T-cell (primary cell): Measurements from ENCODE around the gene AP1S3. TPM values are rescaled to one million over a fixed set of nuclear protein-coding genes. Genes with fewer than 3 reads are reported as not detected.

ENCODE experiments used
- ATAC-seq, 4 experiments: fragments of 200-7000 bp in 3 of 4; fragments of 150-1000 bp in 1 of 4; cut with Tn5 transposase; replicated peaks in 1 of 4; 1 replicate in 3 of 4; 2 replicates in 1 of 4; pipeline ENCODE4 v1.10.0; 2021; ENCODE audit warnings: moderate library complexity in 3 of 4, mild to moderate bottlenecking in 2 of 4, moderate number of reproducible peaks in 1 of 4
- CTCF ChIA-PET, 2 donors: fragments of 300-600 bp; sonication (Branson Sonifier 250); formaldehyde crosslinking; loops; one replicate each; lab custom pipeline; 2022; ENCODE audit warnings: antibody characterized with exemption in 2 of 2; lab: Charles Lee
- POLR2A ChIA-PET, 2 donors: fragments of 300-600 bp; sonication (Branson Sonifier 250); formaldehyde crosslinking; loops; one replicate each; lab custom pipeline; 2022; ENCODE audit warnings: antibody characterized with exemption in 2 of 2; lab: Charles Lee
- DNase-seq, 35 experiments: peaks; one replicate each; pipeline versions ENCODE4 v3.0.0 to v3.0.0-alpha.2; 2013 to 2023
- H3K27ac ChIP-seq: one replicate; pipeline ENCODE4 v1.5.1; 2013; ENCODE audit warnings: low read length
- H3K27me3 ChIP-seq, 2 experiments: replicated peaks in 1 of 2; 1 replicate in 1 of 2; 2 replicates in 1 of 2; pipeline versions ENCODE4 v1.6.1 to v1.7.0; 2013; ENCODE audit warnings: low read length in 1 of 2, mixed read lengths in 1 of 2; ENCODE audit not compliant: control insufficient read depth in 2 of 2, insufficient read depth in 2 of 2; ENCODE audit errors: extremely low read depth in 1 of 2
- H3K36me3 ChIP-seq, 2 donors: 1 replicate in 1 of 2; 2 replicates in 1 of 2; pipeline versions ENCODE4 v1.6.1 to v1.7.0; 2013; ENCODE audit warnings: low read length in 1 of 2; ENCODE audit not compliant: control insufficient read depth in 2 of 2, insufficient read depth in 1 of 2; ENCODE audit errors: extremely low read depth in 1 of 2
- H3K4me1 ChIP-seq, 2 experiments: 1 replicate in 1 of 2; 2 replicates in 1 of 2; pipeline versions ENCODE4 v1.6.1 to v1.7.0; 2013; ENCODE audit warnings: low read length in 2 of 2, mixed read lengths in 1 of 2; ENCODE audit not compliant: insufficient read depth in 2 of 2, control insufficient read depth in 1 of 2; ENCODE audit errors: extremely low read depth in 1 of 2
- H3K4me3 ChIP-seq, 2 donors: 1 replicate in 1 of 2; 2 replicates in 1 of 2; pipeline versions ENCODE4 v1.5.1 to v1.7.0; 2013; ENCODE audit warnings: mild to moderate bottlenecking in 2 of 2, low read length in 1 of 2, moderate library complexity in 1 of 2; ENCODE audit not compliant: control insufficient read depth in 1 of 2; ENCODE audit errors: extremely low read depth in 1 of 2
- H3K9me3 ChIP-seq: 2 replicates; pipeline ENCODE4 v1.7.0; 2013
- H3K27ac Mint-ChIP-seq, 2 donors: one replicate each; pipeline ENCODE4 v1.8.0; 2020 to 2021; ENCODE audit warnings: mild to moderate bottlenecking in 2 of 2, mixed read lengths in 2 of 2
- H3K27me3 Mint-ChIP-seq, 2 donors: one replicate each; pipeline ENCODE4 v1.8.0; 2021 to 2022; ENCODE audit warnings: mixed read lengths in 2 of 2
- H3K36me3 Mint-ChIP-seq: one replicate; pipeline ENCODE4 v1.8.0; 2021; ENCODE audit warnings: mixed read lengths
- H3K4me1 Mint-ChIP-seq, 3 donors: one replicate each; pipeline ENCODE4 v1.8.0; 2020 to 2022; ENCODE audit warnings: mixed read lengths in 3 of 3, mild to moderate bottlenecking in 1 of 3
- H3K4me3 Mint-ChIP-seq, 3 donors: one replicate each; pipeline ENCODE4 v1.8.0; 2020 to 2022; ENCODE audit warnings: mild to moderate bottlenecking in 3 of 3, mixed read lengths in 3 of 3, moderate library complexity in 3 of 3
- H3K9me3 Mint-ChIP-seq, 3 donors: one replicate each; pipeline ENCODE4 v1.8.0; 2020 to 2022; ENCODE audit warnings: mixed read lengths in 3 of 3
- WGBS: methylation state at CpG from one replicate; pipeline ENCODE4 v1.1.5; 2013; ENCODE audit warnings: missing lambda C conversion rate; ENCODE audit not compliant: insufficient coverage; 5-methylcytosine and 5-hydroxymethylcytosine counted together
- total RNA-seq, 35 experiments: library from RNA in 6 of 35; stranded (reverse) in 6 of 35; fragments of 120-200 nt in 1 of 35; gene quantifications; one replicate each; pipeline versions ENCODE4 v1.2.1 to v1.2.4 and lab custom pipeline; 2013 to 2026

The AP1S3 gene
- total RNA-seq, 5 donors from 2014 or later (not counting 1 experiment from before 2014, with no cell fraction given) = 1.4 to 2.9 (median 1.8) TPM

GRCh38 chr2:223779877-223780276, 57.5 kb downstream of the AP1S3 start:
- POLR2A ChIA-PET = interaction anchor here in 1 of 2 donors (0.8 kb wide), 1 partner anchor 12 kb away, joined by 3 read pairs; no protein-coding TSS in a partner anchor
- Mint-ChIP-seq H3K4me3 (no peak overlapping the region), H3K9me3 (no peaks in the 10 kb centered on the region), H3K4me1 (no peaks in the 10 kb centered on the region), H3K27me3 (peaks cover 0 to 3% of the 10 kb centered on the region in 2 donors), H3K36me3 (peaks cover 16% of the 10 kb centered on the region), H3K27ac (no peak overlapping the region)
- no peaks in the 10 kb centered on the region for H3K9me3 ChIP-seq
- no peak overlapping the region for H3K27ac ChIP-seq
- ATAC-seq (peak in 3 of 4 experiments; percentile 17 to 54 (median 19)), DNase-seq (peak in 26 of 35 experiments; percentile 3 to 62 (median 12))
- no peak overlapping the region for H3K4me3 ChIP-seq
- no peaks in the 10 kb centered on the region for H3K4me1 ChIP-seq
- H3K36me3 ChIP-seq = no peaks in the 10 kb centered on the region
- WGBS = 53% methylated on average over 3 of the region's 7 CpGs
- CTCF ChIA-PET = interaction anchor here in 1 of 2 donors (0.6 kb wide), 1 partner anchor 16 kb away, joined by 3 read pairs; no protein-coding TSS in a partner anchor
- H3K27me3 ChIP-seq = no peaks in the 10 kb centered on the region

- no peaks in the 10 kb centered on the region for H3K9me3 ChIP-seq
- no peak for ATAC-seq
- no peak overlapping the region for H3K4me3 ChIP-seq
- Mint-ChIP-seq H3K9me3 (no peaks in the 10 kb centered on the region), H3K4me3 (no peak overlapping the region), H3K4me1 (no peaks in the 10 kb centered on the region), H3K27ac (no peak overlapping the region), H3K27me3 (no peaks in the 10 kb centered on the region), H3K36me3 (peaks cover 23% of the 10 kb centered on the region)
- H3K4me1 ChIP-seq = no peaks in the 10 kb centered on the region
- 86% methylated on average over 1 of the region's 8 CpGs for WGBS
- POLR2A ChIA-PET = no interaction called here
- CTCF ChIA-PET = no interaction called here
- no peak overlapping the region for H3K27ac ChIP-seq
- H3K36me3 ChIP-seq = no peaks in the 10 kb centered on the region
- DNase-seq = no peak
- H3K27me3 ChIP-seq = no peaks in the 10 kb centered on the region
These were observed 63.2 kb downstream of the AP1S3 start for GRCh38 chr2:223774193-223774592.

- no peaks in the 10 kb centered on the region for H3K9me3 Mint-ChIP-seq
- POLR2A ChIA-PET = interaction anchor here in 1 of 2 donors (0.7 kb wide), 1 partner anchor 12 kb away, joined by 3 read pairs; no protein-coding TSS in a partner anchor
- no peak for ATAC-seq
These were observed 65.0 kb downstream of the AP1S3 start for GRCh38 chr2:223772363-223772762.

GRCh38 chr2:223771475-223771874, 65.9 kb downstream of the AP1S3 start:
- WGBS = no CpG with 5 or more reads among the region's 4 CpGs
- ChIA-PET POLR2A (no interaction called here), CTCF (interaction anchor here in 1 of 2 donors (0.7 kb wide), 1 partner anchor 9 kb away, joined by 11 read pairs; no protein-coding TSS in a partner anchor)

More at GRCh38 chr2:223772363-223772762, 65.0 kb downstream of the AP1S3 start:
- no peak overlapping the region for H3K27ac ChIP-seq
- WGBS = no CpG with 5 or more reads among the region's 3 CpGs
- H3K4me1 Mint-ChIP-seq = peaks cover 0 to 3% (median 2%) of the 10 kb centered on the region in 3 donors
- no peaks in the 10 kb centered on the region for H3K4me1 ChIP-seq
- no peaks in the 10 kb centered on the region for H3K27me3 Mint-ChIP-seq
- peaks cover 25% of the 10 kb centered on the region for H3K36me3 Mint-ChIP-seq
- H3K4me3 ChIP-seq = no peak overlapping the region
- H3K27ac Mint-ChIP-seq = no peak overlapping the region
- no peaks in the 10 kb centered on the region for H3K9me3 ChIP-seq
- no peaks in the 10 kb centered on the region for H3K27me3 ChIP-seq
- no peaks in the 10 kb centered on the region for H3K36me3 ChIP-seq
- CTCF ChIA-PET = interaction anchor here in 1 of 2 donors (1.1 kb wide), 1 partner anchor 26 kb away, joined by 3 read pairs; no protein-coding TSS in a partner anchor
- H3K4me3 Mint-ChIP-seq = no peak overlapping the region
- DNase-seq = no peak

GRCh38 chr2:223768179-223768578, 69.2 kb downstream of the AP1S3 start:
- no peak overlapping the region for H3K27ac Mint-ChIP-seq
- no peaks in the 10 kb centered on the region for H3K27me3 Mint-ChIP-seq
- ChIA-PET CTCF (no interaction called here), POLR2A (no interaction called here)
- peaks cover 0 to 3% (median 0%) of the 10 kb centered on the region in 3 donors for H3K9me3 Mint-ChIP-seq
- H3K36me3 Mint-ChIP-seq = peaks cover 8% of the 10 kb centered on the region
- Histone ChIP-seq H3K27ac (no peak overlapping the region), H3K9me3 (no peaks in the 10 kb centered on the region), H3K36me3 (no peaks in the 10 kb centered on the region), H3K4me3 (no peak overlapping the region), H3K4me1 (no peaks in the 10 kb centered on the region), H3K27me3 (no peaks in the 10 kb centered on the region)
- peaks cover 0 to 3% (median 2%) of the 10 kb centered on the region in 3 donors for H3K4me1 Mint-ChIP-seq
- 93% methylated on average over 2 of the region's 3 CpGs for WGBS
- ATAC-seq (no peak), DNase-seq (no peak)
- no peak overlapping the region for H3K4me3 Mint-ChIP-seq

More at GRCh38 chr2:223771475-223771874, 65.9 kb downstream of the AP1S3 start:
- Mint-ChIP-seq H3K4me3 (no peak overlapping the region), H3K27me3 (no peaks in the 10 kb centered on the region), H3K9me3 (peaks cover 0 to 3% (median 0%) of the 10 kb centered on the region in 3 donors), H3K27ac (no peak overlapping the region), H3K4me1 (peaks cover 0 to 3% (median 2%) of the 10 kb centered on the region in 3 donors), H3K36me3 (peaks cover 29% of the 10 kb centered on the region)
- ATAC-seq (no peak), DNase-seq (no peak)
- Histone ChIP-seq H3K36me3 (no peaks in the 10 kb centered on the region), H3K4me1 (no peaks in the 10 kb centered on the region), H3K27me3 (no peaks in the 10 kb centered on the region), H3K4me3 (no peak overlapping the region), H3K9me3 (no peaks in the 10 kb centered on the region), H3K27ac (no peak overlapping the region)

GRCh38 chr2:223767341-223767740, 70.0 kb downstream of the AP1S3 start:
- Mint-ChIP-seq H3K27ac (no peak overlapping the region), H3K4me1 (peaks cover 0 to 6% (median 3%) of the 10 kb centered on the region in 3 donors), H3K4me3 (no peak overlapping the region), H3K36me3 (peaks cover 8% of the 10 kb centered on the region), H3K9me3 (peaks cover 0 to 3% (median 0%) of the 10 kb centered on the region in 3 donors), H3K27me3 (no peaks in the 10 kb centered on the region)
- ChIA-PET CTCF (no interaction called here), POLR2A (no interaction called here)
- DNase-seq (no peak), ATAC-seq (no peak)
- Histone ChIP-seq H3K4me3 (no peak overlapping the region), H3K36me3 (no peaks in the 10 kb centered on the region), H3K27ac (no peak overlapping the region), H3K27me3 (no peaks in the 10 kb centered on the region), H3K9me3 (no peaks in the 10 kb centered on the region), H3K4me1 (peaks cover 0 to under 1% of the 10 kb centered on the region in 2 experiments)
